HL-60 (cell line): ENCODE measurements around the gene MX2.

Source experiments
- CTCF ChIP-seq: IDR thresholded peaks from one replicate; pipeline ENCODE4 v1.5.1; 2011; ENCODE audit warnings: low read length, control low read depth, inconsistent platforms; ENCODE audit not compliant: insufficient read depth
- GABPA ChIP-seq: IDR thresholded peaks from 2 replicates; pipeline ENCODE4 v1.6.1; 2012; ENCODE audit warnings: low read depth
- POLR2AphosphoS5 ChIP-seq: IDR thresholded peaks from 2 replicates; pipeline ENCODE4 v1.6.1; 2012; ENCODE audit warnings: low read depth
- REST ChIP-seq: IDR thresholded peaks from 2 replicates; pipeline ENCODE4 v1.6.1; 2012; ENCODE audit warnings: low read depth; ENCODE audit not compliant: insufficient replicate concordance
- SPI1 ChIP-seq: IDR thresholded peaks from 2 replicates; pipeline ENCODE4 v1.6.1; 2012; ENCODE audit warnings: low read depth, mild to moderate bottlenecking, borderline replicate concordance

GRCh38 chr21:41446586-41446985, 84.8 kb downstream of the MX2 start:
- TF ChIP-seq POLR2AphosphoS5 (no peak), CTCF (no peak), REST (no peak), SPI1 (no peak), GABPA (no peak)
